ENCODE results near the gene DCC. TPM values are rescaled to one million over a fixed set of nuclear protein-coding genes. Genes with fewer than 3 reads are reported as not detected.

DCC gene
- total and polyA plus RNA-seq, 4 experiments from 2014 or later: not detected

DNA sequence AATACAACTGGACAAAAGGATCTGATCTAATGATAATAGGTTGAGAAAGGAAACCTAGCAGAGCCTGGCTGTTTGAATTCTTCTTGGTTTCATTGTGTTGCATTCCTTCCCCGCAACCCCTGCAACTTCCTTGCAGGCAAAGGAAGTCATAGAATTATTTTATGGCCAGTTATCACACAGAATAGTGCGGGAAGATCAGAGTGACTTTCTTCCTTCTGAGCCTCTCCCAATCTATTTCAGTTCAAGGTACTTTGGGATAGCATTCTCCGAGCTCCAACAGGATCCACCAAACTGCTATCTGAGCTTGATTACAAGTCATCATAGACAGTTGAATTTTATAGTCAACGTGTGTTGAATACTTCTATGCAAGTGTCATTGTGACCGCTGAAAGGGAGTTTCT, 441.1 kb downstream of the DCC start:
- Mint-ChIP-seq H3K36me3 (no peaks in the 10 kb centered on the region), H3K9me3 (peaks cover 0 to 16% (median 2%) of the 10 kb centered on the region in 8 donors), H3K4me1 (no peaks in the 10 kb centered on the region), H3K4me3 (no peak overlapping the region), H3K27me3 (no peaks in the 10 kb centered on the region), H3K27ac (no peak overlapping the region)
- Histone ChIP-seq H3K4me3 (ENCODE audit: low read length in 2 of 2) (no peak overlapping the region), H3K9me3 (ENCODE audit: control insufficient read depth in 1 of 2, low read length in 2 of 2) (no peaks in the 10 kb centered on the region), H3K36me3 (ENCODE audit: insufficient read depth, low read length) (no peaks in the 10 kb centered on the region), H3K27ac (ENCODE audit: low read depth, low read length) (no peak overlapping the region), H3K27me3 (ENCODE audit: insufficient read depth, low read length) (no peaks in the 10 kb centered on the region), H3K4me1 (ENCODE audit: insufficient read depth, low read length) (no peaks in the 10 kb centered on the region)
- ChIA-PET POLR2A (ENCODE audit: partially characterized antibody) (no interaction called here), CTCF (ENCODE audit: partially characterized antibody) (no interaction called here)
- no peak for DNase-seq
- intact Hi-C loops (cut with micrococcal nuclease): no loop called here

DNA sequence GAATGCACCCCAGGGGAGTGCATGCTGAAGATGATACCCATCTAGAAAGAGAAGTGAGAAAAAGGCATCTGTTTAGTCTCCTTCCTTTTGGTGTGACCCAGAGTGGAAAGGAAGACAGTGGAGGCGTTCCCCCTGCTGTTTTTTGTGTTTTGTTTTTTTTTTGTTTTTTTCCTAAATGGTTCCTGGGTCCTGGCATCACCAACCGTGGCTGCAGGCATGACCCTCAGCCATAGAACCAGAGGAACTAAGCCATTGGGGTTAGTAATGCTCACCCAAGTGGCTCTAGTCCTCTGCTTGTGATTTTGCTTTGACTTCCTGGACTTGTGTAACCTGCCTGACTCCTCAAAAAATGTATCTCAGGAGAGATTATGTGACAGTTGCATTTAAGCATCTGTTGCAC, 451.3 kb downstream of the DCC start:
- intact Hi-C loops (cut with micrococcal nuclease): no loop called here
- DNase-seq: no peak
- H3K36me3 ChIP-seq (ENCODE audit: insufficient read depth, low read length): no peaks in the 10 kb centered on the region
- peaks cover 0 to 4% of the 10 kb centered on the region in 2 donors for H3K9me3 ChIP-seq (ENCODE audit: control insufficient read depth in 1 of 2, low read length in 2 of 2)
- no peaks in the 10 kb centered on the region for H3K4me1 ChIP-seq (ENCODE audit: insufficient read depth, low read length)
- no peak overlapping the region for H3K27ac ChIP-seq (ENCODE audit: low read depth, low read length)
- Mint-ChIP-seq H3K36me3 (no peaks in the 10 kb centered on the region), H3K4me1 (no peaks in the 10 kb centered on the region), H3K27me3 (no peaks in the 10 kb centered on the region), H3K9me3 (peaks cover 0 to 59% (median 21%) of the 10 kb centered on the region in 8 donors), H3K4me3 (no peak overlapping the region), H3K27ac (no peak overlapping the region)
- CTCF ChIA-PET (ENCODE audit: partially characterized antibody): no interaction called here
- no peaks in the 10 kb centered on the region for H3K27me3 ChIP-seq (ENCODE audit: insufficient read depth, low read length)
- POLR2A ChIA-PET (ENCODE audit: partially characterized antibody): no interaction called here
- H3K4me3 ChIP-seq (ENCODE audit: low read length in 2 of 2): no peak overlapping the region

DNA sequence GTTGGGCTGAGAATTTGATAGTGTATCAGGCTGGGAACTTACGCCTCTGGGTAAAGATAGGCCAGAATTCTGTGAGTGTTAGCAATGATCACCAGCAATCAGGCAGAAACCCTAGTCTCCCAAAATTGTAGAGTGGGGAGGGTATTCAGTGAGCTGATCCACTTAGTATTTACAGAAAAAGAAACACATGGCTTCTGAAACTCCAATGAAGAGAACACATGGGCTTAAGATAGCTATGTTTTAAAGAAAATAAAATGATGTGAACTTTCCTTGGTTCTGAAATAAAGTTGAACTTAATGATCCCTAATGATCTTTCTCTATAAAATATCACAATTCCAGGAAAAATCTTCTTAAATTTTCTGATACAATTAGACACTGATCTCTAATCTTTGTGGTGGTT, 472.8 kb downstream of the DCC start:
- Histone ChIP-seq H3K36me3 (ENCODE audit: insufficient read depth, low read length) (no peaks in the 10 kb centered on the region), H3K4me1 (ENCODE audit: insufficient read depth, low read length) (no peaks in the 10 kb centered on the region), H3K27me3 (ENCODE audit: insufficient read depth, low read length) (no peaks in the 10 kb centered on the region), H3K9me3 (ENCODE audit: control insufficient read depth in 1 of 2, low read length in 2 of 2) (no peaks in the 10 kb centered on the region), H3K27ac (ENCODE audit: low read depth, low read length) (no peak overlapping the region), H3K4me3 (ENCODE audit: low read length in 2 of 2) (no peak overlapping the region)
- no peaks in the 10 kb centered on the region for H3K36me3 Mint-ChIP-seq
- CTCF ChIA-PET (ENCODE audit: partially characterized antibody): no interaction called here
- H3K27me3 Mint-ChIP-seq: peaks cover 0 to 2% of the 10 kb centered on the region in 2 donors
- no peaks in the 10 kb centered on the region for H3K4me1 Mint-ChIP-seq
- no peak for DNase-seq
- POLR2A ChIA-PET (ENCODE audit: partially characterized antibody): no interaction called here
- no peak overlapping the region for H3K4me3 Mint-ChIP-seq
- H3K27ac Mint-ChIP-seq: no peak overlapping the region
- intact Hi-C loops (cut with micrococcal nuclease): no loop called here
- H3K9me3 Mint-ChIP-seq: peaks cover 0 to 13% (median 4%) of the 10 kb centered on the region in 8 donors

DNA sequence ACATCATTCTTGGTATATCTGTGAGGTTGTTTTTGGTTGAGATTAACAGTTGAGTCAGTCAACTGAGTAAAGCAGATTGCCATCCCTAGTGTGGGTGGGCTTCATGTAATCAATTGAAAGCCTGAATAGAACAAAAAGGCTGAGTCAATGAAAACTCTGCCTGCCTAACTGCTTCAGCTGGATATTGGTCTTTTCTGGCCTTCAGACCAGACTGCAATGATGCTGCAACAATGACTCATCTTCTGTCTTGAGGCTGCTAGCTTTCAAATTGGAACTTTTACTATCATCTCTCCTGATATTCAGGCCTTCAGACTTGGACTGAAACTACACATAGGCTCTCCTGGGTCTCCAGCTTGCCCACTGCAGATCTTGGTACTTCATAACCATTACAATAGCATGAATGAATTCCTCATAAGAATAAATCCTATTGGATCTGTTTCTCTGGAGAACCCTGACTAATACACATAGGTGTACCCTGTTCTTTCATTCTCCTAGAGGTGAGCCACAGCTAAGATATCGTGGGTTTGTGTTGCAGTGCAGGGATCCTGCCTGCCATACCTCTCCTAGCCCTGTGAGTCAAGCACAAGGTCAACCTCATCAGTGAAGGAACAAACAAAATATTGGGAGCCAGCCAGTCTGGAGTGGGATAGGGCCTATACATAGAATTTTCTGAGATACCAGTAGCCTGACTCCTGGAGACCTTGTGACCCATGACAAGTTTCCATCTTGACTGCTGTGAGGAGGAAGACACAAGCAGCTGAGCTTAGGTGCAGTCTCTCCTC, 473.8 kb downstream of the DCC start:
- Histone ChIP-seq H3K36me3 (ENCODE audit: insufficient read depth, low read length) (no peaks in the 10 kb centered on the region), H3K27ac (ENCODE audit: low read depth, low read length) (no peak overlapping the region), H3K9me3 (ENCODE audit: control insufficient read depth in 1 of 2, low read length in 2 of 2) (no peaks in the 10 kb centered on the region), H3K4me1 (ENCODE audit: insufficient read depth, low read length) (no peaks in the 10 kb centered on the region), H3K27me3 (ENCODE audit: insufficient read depth, low read length) (no peaks in the 10 kb centered on the region), H3K4me3 (ENCODE audit: low read length in 2 of 2) (no peak overlapping the region)
- POLR2A ChIA-PET (ENCODE audit: partially characterized antibody): no interaction called here
- H3K4me1 Mint-ChIP-seq: no peaks in the 10 kb centered on the region
- CTCF ChIA-PET (ENCODE audit: partially characterized antibody): no interaction called here
- H3K27ac Mint-ChIP-seq: no peak overlapping the region
- no peak for DNase-seq
- H3K36me3 Mint-ChIP-seq: no peaks in the 10 kb centered on the region
- H3K27me3 Mint-ChIP-seq: peaks cover 0 to 2% of the 10 kb centered on the region in 2 donors
- intact Hi-C loops (cut with micrococcal nuclease): no loop called here
- no peak overlapping the region for H3K4me3 Mint-ChIP-seq
- H3K9me3 Mint-ChIP-seq: peaks cover 0 to 13% (median 2%) of the 10 kb centered on the region in 8 donors

DNA sequence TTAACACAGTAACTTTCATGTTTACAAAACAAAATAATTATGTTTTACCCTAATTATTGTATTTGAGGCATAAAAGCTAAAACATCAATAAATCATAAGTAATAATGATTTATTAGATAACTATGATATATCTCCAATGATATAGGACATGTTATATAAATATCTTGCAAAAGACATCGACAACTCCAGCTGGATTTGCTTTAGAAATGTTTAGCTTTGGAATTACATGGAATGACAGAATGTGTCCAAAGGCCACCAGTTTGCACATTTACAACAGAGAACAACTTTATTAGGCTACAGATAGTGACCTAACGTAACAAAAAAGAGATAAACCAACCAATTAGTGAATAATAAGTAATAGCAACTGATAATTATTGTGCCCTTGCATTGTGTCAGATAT, 475.7 kb downstream of the DCC start:
- intact Hi-C loops (cut with micrococcal nuclease): no loop called here

DNA sequence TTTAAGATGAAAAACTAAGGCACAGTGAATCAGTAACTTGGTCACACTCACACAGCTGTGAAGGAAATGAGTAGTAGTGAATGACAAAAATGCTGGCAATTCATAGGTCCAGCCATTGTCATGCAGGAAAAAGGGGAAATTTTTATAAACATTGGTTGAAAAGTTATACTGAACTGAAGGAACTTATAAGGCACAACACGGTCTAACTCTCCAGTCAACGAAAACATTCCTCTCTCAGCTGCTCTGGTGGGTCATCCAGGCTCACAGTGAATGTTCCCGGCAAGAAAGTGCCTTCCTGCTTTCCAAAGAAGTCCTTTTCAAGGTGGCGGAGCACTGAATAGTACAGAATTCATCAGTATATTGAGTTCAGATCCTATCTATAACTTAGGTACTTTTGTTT, 476.1 kb downstream of the DCC start:
- ChIA-PET POLR2A (ENCODE audit: partially characterized antibody) (no interaction called here), CTCF (ENCODE audit: partially characterized antibody) (no interaction called here)
- Mint-ChIP-seq H3K27me3 (peaks cover 0 to 2% of the 10 kb centered on the region in 2 donors), H3K27ac (no peak overlapping the region), H3K4me3 (no peak overlapping the region), H3K4me1 (no peaks in the 10 kb centered on the region), H3K9me3 (peaks cover 0 to 11% (median 2%) of the 10 kb centered on the region in 8 donors), H3K36me3 (no peaks in the 10 kb centered on the region)
- no peaks in the 10 kb centered on the region for H3K27me3 ChIP-seq (ENCODE audit: insufficient read depth, low read length)
- no peaks in the 10 kb centered on the region for H3K36me3 ChIP-seq (ENCODE audit: insufficient read depth, low read length)
- no peaks in the 10 kb centered on the region for H3K9me3 ChIP-seq (ENCODE audit: control insufficient read depth in 1 of 2, low read length in 2 of 2)
- no peak for DNase-seq
- intact Hi-C loops (cut with micrococcal nuclease): no loop called here
- H3K27ac ChIP-seq (ENCODE audit: low read depth, low read length): no peak overlapping the region
- no peak overlapping the region for H3K4me3 ChIP-seq (ENCODE audit: low read length in 2 of 2)
- no peaks in the 10 kb centered on the region for H3K4me1 ChIP-seq (ENCODE audit: insufficient read depth, low read length)

More for the DNA sequence above, 475.7 kb downstream of the DCC start:
- Histone ChIP-seq H3K4me3 (ENCODE audit: low read length in 2 of 2) (no peak overlapping the region), H3K27ac (ENCODE audit: low read depth, low read length) (no peak overlapping the region), H3K36me3 (ENCODE audit: insufficient read depth, low read length) (no peaks in the 10 kb centered on the region), H3K27me3 (ENCODE audit: insufficient read depth, low read length) (no peaks in the 10 kb centered on the region), H3K9me3 (ENCODE audit: control insufficient read depth in 1 of 2, low read length in 2 of 2) (no peaks in the 10 kb centered on the region), H3K4me1 (ENCODE audit: insufficient read depth, low read length) (no peaks in the 10 kb centered on the region)
- Mint-ChIP-seq H3K36me3 (no peaks in the 10 kb centered on the region), H3K9me3 (peaks cover 0 to 10% (median 1%) of the 10 kb centered on the region in 8 donors), H3K27ac (no peak overlapping the region), H3K4me3 (no peak overlapping the region), H3K27me3 (peaks cover 0 to 2% of the 10 kb centered on the region in 2 donors), H3K4me1 (no peaks in the 10 kb centered on the region)
- POLR2A ChIA-PET (ENCODE audit: partially characterized antibody): no interaction called here
- DNase-seq: no peak
- CTCF ChIA-PET (ENCODE audit: partially characterized antibody): no interaction called here

DNA sequence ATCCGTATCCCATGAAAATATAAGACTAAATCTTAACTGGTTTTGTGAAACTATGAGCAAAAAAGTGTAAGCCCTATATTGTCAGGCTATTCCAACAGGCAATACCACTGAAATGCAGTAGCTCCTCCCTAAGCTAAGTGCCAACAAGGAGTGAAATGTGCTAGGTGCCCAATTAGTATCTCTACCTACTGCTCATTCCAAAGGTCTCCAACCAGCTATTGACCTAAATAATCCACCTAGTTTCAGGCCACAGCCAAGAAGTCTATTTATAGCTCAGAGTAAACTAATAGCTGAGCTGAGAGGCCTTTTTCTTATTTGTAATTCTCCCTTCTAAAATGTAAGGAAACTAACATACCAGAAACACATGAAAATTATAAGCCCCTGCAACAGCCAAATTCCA, 482.2 kb downstream of the DCC start:
- Mint-ChIP-seq H3K27ac (no peak overlapping the region), H3K4me3 (no peak overlapping the region), H3K9me3 (peaks cover 0 to 11% (median 5%) of the 10 kb centered on the region in 8 donors), H3K36me3 (no peaks in the 10 kb centered on the region), H3K4me1 (no peaks in the 10 kb centered on the region), H3K27me3 (no peaks in the 10 kb centered on the region)
- Histone ChIP-seq H3K27me3 (ENCODE audit: insufficient read depth, low read length) (no peaks in the 10 kb centered on the region), H3K4me1 (ENCODE audit: insufficient read depth, low read length) (no peaks in the 10 kb centered on the region), H3K27ac (ENCODE audit: low read depth, low read length) (no peak overlapping the region), H3K4me3 (ENCODE audit: low read length in 2 of 2) (no peak overlapping the region), H3K36me3 (ENCODE audit: insufficient read depth, low read length) (no peaks in the 10 kb centered on the region), H3K9me3 (ENCODE audit: control insufficient read depth in 1 of 2, low read length in 2 of 2) (no peaks in the 10 kb centered on the region)
- intact Hi-C loops (cut with micrococcal nuclease): no loop called here
- no peak for DNase-seq
- POLR2A ChIA-PET (ENCODE audit: partially characterized antibody): no interaction called here
- CTCF ChIA-PET (ENCODE audit: partially characterized antibody): no interaction called here
